HepG2 (cell line): ENCODE results near the gene KIF26B. TPM values are rescaled to one million over a fixed set of nuclear protein-coding genes. Genes with fewer than 3 reads are reported as not detected.
A peak's percentile ranks its signal among the peaks of the same experiment; 100 is the strongest.

Source experiments
- GZF1 ChIP-seq: sonication (generic); formaldehyde crosslinking; IDR thresholded peaks from 2 replicates; pipeline ENCODE4 v1.5.1; 2020; ENCODE audit warnings: mild to moderate bottlenecking, missing genetic modification reagents
- HNF4A ChIP-seq: sonication (generic); formaldehyde crosslinking; IDR thresholded peaks from 2 replicates; pipeline ENCODE4 v1.4.0; 2020; ENCODE audit warnings: missing genetic modification reagents
- KLF6 ChIP-seq: IDR thresholded peaks from 2 replicates; pipeline ENCODE4 v1.8.0; 2016; ENCODE audit warnings: missing biosample characterization, missing genetic modification reagents
- RBM39 ChIP-seq: fragments of 200-400 bp; formaldehyde crosslinking; IDR thresholded peaks from one replicate; pipeline ENCODE4 v1.6.1; 2018; ENCODE audit warnings: antibody characterized with exemption, mild to moderate bottlenecking, low read depth, low read length; ENCODE audit not compliant: poor library complexity, severe bottlenecking
- SAFB2 ChIP-seq: sonication (generic); formaldehyde crosslinking; IDR thresholded peaks from 2 replicates; pipeline ENCODE4 v1.5.1; 2020; ENCODE audit warnings: missing genetic modification reagents, low read depth, mild to moderate bottlenecking, borderline replicate concordance
- SP2 ChIP-seq: sonication (generic); formaldehyde crosslinking; IDR thresholded peaks from 2 replicates; pipeline ENCODE4 v1.5.1; 2020; ENCODE audit warnings: mild to moderate bottlenecking, missing genetic modification reagents
- SP4 ChIP-seq: sonication (generic); formaldehyde crosslinking; IDR thresholded peaks from 2 replicates; pipeline ENCODE4 v1.8.1; 2023; ENCODE audit warnings: mild to moderate bottlenecking, missing genetic modification reagents
- TEAD2 ChIP-seq: sonication (generic); formaldehyde crosslinking; IDR thresholded peaks from 2 replicates; pipeline ENCODE4 v1.9.0; 2021; ENCODE audit warnings: missing genetic modification reagents
- THAP9 ChIP-seq: sonication (generic); formaldehyde crosslinking; IDR thresholded peaks from 2 replicates; pipeline ENCODE4; 2020; ENCODE audit warnings: missing genetic modification reagents, mild to moderate bottlenecking, borderline replicate concordance
- ZFX ChIP-seq: sonication (generic); formaldehyde crosslinking; IDR thresholded peaks from 2 replicates; pipeline ENCODE4 v1.4.0; 2020; ENCODE audit warnings: mild to moderate bottlenecking, low read depth, missing genetic modification reagents, moderate library complexity
- ZHX2 ChIP-seq, 2 experiments: sonication (generic) in 1 of 2; formaldehyde crosslinking in 1 of 2; IDR thresholded peaks; 2 replicates each; pipeline versions ENCODE4 v1.6.1 to v1.9.0; 2014 to 2022; ENCODE audit warnings: antibody characterized with exemption in 1 of 2, borderline replicate concordance in 1 of 2, inconsistent platforms in 1 of 2, low read depth in 1 of 2, missing genetic modification reagents in 1 of 2
- ZNF121 ChIP-seq: sonication (generic); formaldehyde crosslinking; IDR thresholded peaks from 2 replicates; pipeline ENCODE4 v1.5.0; 2020; ENCODE audit warnings: mild to moderate bottlenecking, missing genetic modification reagents
- ZNF33A ChIP-seq: sonication (generic); formaldehyde crosslinking; IDR thresholded peaks from 2 replicates; pipeline ENCODE4 v1.5.1; 2020; ENCODE audit warnings: missing genetic modification reagents, mild to moderate bottlenecking, moderate library complexity, borderline replicate concordance
- ZNF850 ChIP-seq: sonication (generic); formaldehyde crosslinking; conservative IDR thresholded peaks from 2 replicates; pipeline ENCODE4 v1.9.0; 2021; ENCODE audit warnings: mild to moderate bottlenecking, missing genetic modification reagents
- polyA plus RNA-seq, 8 experiments: library from polyadenylated mRNA; depleted of rRNA in 3 of 8; stranded (reverse) in 7 of 8; unstranded in 1 of 8; fragments of >200 nt; fragmentation: Illumina TruSeq in 4 of 8; extraction: Trizol in 4 of 8; gene quantifications; 2 replicates each; pipeline versions ENCODE4 v1.2.1 to v1.2.3, GENCODE V29; 2011 to 2016; ENCODE audit warnings: low read depth in 4 of 8, missing spikeins in 1 of 8, mixed read lengths in 1 of 8; ENCODE audit not compliant: insufficient read depth in 1 of 8
- total RNA-seq, 5 experiments: library from RNA; depleted of rRNA; stranded (reverse); fragments of >200 nt; fragmentation: Illumina TruSeq; extraction: Trizol; gene quantifications; 2 replicates each; pipeline ENCODE4 v1.2.3, GENCODE V29; 2016; ENCODE audit warnings: low read depth in 1 of 5
- TF ChIP-seq, protein P1 (sequence below): sonication (generic); formaldehyde crosslinking; IDR thresholded peaks from 2 replicates; pipeline ENCODE4 v1.4.0; 2020; ENCODE audit warnings: mild to moderate bottlenecking, missing genetic modification reagents

The KIF26B gene
- total and polyA plus RNA-seq, 2 of the 13 experiments (the other 11 are each of a cell fraction or from before 2014, with no cell fraction given), result 0.08 to 0.09 TPM

DNA sequence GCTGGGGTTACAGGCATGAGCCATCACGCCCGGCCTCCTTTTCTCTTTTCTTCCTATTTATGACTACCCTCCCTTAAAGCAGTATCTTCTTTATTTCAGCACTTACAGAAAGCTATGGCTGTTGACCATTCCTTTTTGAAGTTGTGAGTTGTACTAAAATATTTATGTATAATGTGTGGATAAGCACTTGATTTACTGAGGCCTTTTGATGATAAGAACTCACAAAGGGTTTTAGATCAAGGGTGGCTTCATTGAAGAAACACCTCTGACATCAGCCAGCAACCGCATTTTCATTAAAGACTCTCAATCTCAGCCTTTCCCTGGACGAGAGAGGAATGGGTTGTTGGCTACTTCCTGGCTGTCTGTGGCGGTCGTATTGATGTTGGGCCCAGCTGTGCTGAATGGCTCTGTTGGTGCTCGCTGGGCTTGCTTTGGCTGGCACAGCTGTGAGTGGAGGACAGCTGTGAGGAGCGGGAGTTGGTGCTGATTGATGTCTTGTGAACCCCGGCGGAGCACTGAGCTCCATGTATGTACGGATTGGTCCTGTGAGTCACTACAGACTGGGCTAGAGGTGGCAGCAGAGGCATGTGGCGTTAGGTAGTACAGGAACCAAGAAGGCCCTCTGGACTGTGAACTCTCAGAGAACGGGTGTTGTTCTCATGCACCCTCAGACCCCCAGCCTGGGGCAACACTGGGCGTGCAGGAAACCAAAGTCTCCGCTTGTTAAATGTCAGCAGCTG lies 208.8 kb downstream of the KIF26B start (continued):
- TF ChIP-seq, protein P1, sequence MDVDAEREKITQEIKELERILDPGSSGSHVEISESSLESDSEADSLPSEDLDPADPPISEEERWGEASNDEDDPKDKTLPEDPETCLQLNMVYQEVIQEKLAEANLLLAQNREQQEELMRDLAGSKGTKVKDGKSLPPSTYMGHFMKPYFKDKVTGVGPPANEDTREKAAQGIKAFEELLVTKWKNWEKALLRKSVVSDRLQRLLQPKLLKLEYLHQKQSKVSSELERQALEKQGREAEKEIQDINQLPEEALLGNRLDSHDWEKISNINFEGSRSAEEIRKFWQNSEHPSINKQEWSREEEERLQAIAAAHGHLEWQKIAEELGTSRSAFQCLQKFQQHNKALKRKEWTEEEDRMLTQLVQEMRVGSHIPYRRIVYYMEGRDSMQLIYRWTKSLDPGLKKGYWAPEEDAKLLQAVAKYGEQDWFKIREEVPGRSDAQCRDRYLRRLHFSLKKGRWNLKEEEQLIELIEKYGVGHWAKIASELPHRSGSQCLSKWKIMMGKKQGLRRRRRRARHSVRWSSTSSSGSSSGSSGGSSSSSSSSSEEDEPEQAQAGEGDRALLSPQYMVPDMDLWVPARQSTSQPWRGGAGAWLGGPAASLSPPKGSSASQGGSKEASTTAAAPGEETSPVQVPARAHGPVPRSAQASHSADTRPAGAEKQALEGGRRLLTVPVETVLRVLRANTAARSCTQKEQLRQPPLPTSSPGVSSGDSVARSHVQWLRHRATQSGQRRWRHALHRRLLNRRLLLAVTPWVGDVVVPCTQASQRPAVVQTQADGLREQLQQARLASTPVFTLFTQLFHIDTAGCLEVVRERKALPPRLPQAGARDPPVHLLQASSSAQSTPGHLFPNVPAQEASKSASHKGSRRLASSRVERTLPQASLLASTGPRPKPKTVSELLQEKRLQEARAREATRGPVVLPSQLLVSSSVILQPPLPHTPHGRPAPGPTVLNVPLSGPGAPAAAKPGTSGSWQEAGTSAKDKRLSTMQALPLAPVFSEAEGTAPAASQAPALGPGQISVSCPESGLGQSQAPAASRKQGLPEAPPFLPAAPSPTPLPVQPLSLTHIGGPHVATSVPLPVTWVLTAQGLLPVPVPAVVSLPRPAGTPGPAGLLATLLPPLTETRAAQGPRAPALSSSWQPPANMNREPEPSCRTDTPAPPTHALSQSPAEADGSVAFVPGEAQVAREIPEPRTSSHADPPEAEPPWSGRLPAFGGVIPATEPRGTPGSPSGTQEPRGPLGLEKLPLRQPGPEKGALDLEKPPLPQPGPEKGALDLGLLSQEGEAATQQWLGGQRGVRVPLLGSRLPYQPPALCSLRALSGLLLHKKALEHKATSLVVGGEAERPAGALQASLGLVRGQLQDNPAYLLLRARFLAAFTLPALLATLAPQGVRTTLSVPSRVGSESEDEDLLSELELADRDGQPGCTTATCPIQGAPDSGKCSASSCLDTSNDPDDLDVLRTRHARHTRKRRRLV (CRISPR knock-in tag), result no peak
- TF ChIP-seq ZFX (peak; percentile 50; the same call in 1 of the 2 replicates), SP2 (CRISPR knock-in tag) (no peak), SAFB2 (CRISPR knock-in tag) (no peak), ZNF33A (CRISPR knock-in tag) (no peak), ZNF121 (CRISPR knock-in tag) (no peak), HNF4A (peak; percentile 73), SP4 (CRISPR knock-in tag) (no peak), THAP9 (CRISPR knock-in tag) (no peak; the same call in 1 of the 2 replicates), GZF1 (CRISPR knock-in tag) (no peak), ZHX2 (IDR thresholded peaks at IDR 0.05; ENCODE audit: low read depth) (no peak), ZHX2 (CRISPR knock-in tag; IDR thresholded peaks at IDR 0.05; ENCODE audit: borderline replicate concordance) (no peak), ZNF850 (no peak), KLF6 (CRISPR knock-in tag) (no peak), RBM39 (no peak), TEAD2 (CRISPR knock-in tag) (no peak)
